IMR-90 (cell line): ENCODE measurements around the gene C6orf136. TPM values are rescaled to one million over a fixed set of nuclear protein-coding genes. Genes with fewer than 3 reads are reported as not detected.

Source experiments
- ATAC-seq: fragments of 200-7000 bp; cut with Tn5 transposase; 2 replicates; pipeline ENCODE4 v1.9.1; 2020; ENCODE audit warnings: low read depth, mild to moderate bottlenecking, moderate library complexity
- BruUV-seq: library from RNA; stranded (reverse); fragments of 400-500 nt; replicated peaks from 2 replicates; lab custom pipeline; 2021; lab: Mats Ljungman, UMichigan
- CTCF ChIA-PET: fragments of 300-600 bp; formaldehyde crosslinking; extraction: SDS; loops from one replicate; lab custom pipeline; 2021; ENCODE audit warnings: antibody characterized with exemption; lab: Yijun Ruan, JAX
- POLR2A ChIA-PET: fragments of 300-600 bp; sonication (Branson Sonifier 250); formaldehyde crosslinking; loops from one replicate; lab custom pipeline; 2022; ENCODE audit warnings: antibody characterized with exemption; ENCODE audit not compliant: unreplicated experiment; lab: Charles Lee
- DNase-seq: peaks from one replicate; pipeline ENCODE4 v3.0.0; 2013
- H2AFZ ChIP-seq: replicated peaks from 2 replicates; pipeline ENCODE3; 2013; ENCODE audit warnings: low read length, mild to moderate bottlenecking; ENCODE audit not compliant: poor library complexity
- H2AK5ac ChIP-seq: 2 replicates; pipeline ENCODE4 v1.6.1; 2013; ENCODE audit warnings: low read depth, low read length, inconsistent platforms
- H2AK9ac ChIP-seq: replicated peaks from 2 replicates; pipeline ENCODE3; 2013; ENCODE audit warnings: mild to moderate bottlenecking, low read depth, low read length, moderate library complexity; ENCODE audit not compliant: poor library complexity
- H2BK120ac ChIP-seq: 2 replicates; pipeline ENCODE4 v1.6.1; 2013; ENCODE audit warnings: low read depth, low read length, inconsistent platforms
- H2BK15ac ChIP-seq: 3 replicates; pipeline ENCODE4 v1.6.1; 2013; ENCODE audit warnings: low read depth, low read length, inconsistent platforms
- H2BK20ac ChIP-seq: 2 replicates; pipeline ENCODE4 v1.6.1; 2013; ENCODE audit warnings: low read depth, mild to moderate bottlenecking, inconsistent platforms, low read length, moderate library complexity
- H2BK5ac ChIP-seq: 2 replicates; pipeline ENCODE4 v1.6.1; 2013; ENCODE audit warnings: mild to moderate bottlenecking, low read depth, low read length, inconsistent platforms; ENCODE audit not compliant: poor library complexity, severe bottlenecking
- H3K14ac ChIP-seq: replicated peaks from 2 replicates; pipeline ENCODE4 v1.6.1; 2013; ENCODE audit warnings: low read depth, low read length, inconsistent platforms
- H3K18ac ChIP-seq: 2 replicates; pipeline ENCODE4 v1.6.1; 2013; ENCODE audit warnings: low read depth, low read length, control low read depth
- H3K23ac ChIP-seq: 2 replicates; pipeline ENCODE4 v1.6.1; 2013; ENCODE audit warnings: low read depth, low read length, inconsistent platforms
- H3K27ac ChIP-seq: 2 replicates; pipeline ENCODE4 v1.5.1; 2013; ENCODE audit warnings: mild to moderate bottlenecking, control low read depth, low read length; ENCODE audit not compliant: insufficient read depth
- H3K27me3 ChIP-seq: 2 replicates; pipeline ENCODE4 v1.6.1; 2013; ENCODE audit warnings: low read length; ENCODE audit not compliant: control insufficient read depth, insufficient read depth
- H3K36me3 ChIP-seq: 2 replicates; pipeline ENCODE4 v1.6.1; 2013; ENCODE audit warnings: low read length, mixed read lengths; ENCODE audit not compliant: control insufficient read depth, insufficient read depth
- H3K4ac ChIP-seq: 2 replicates; pipeline ENCODE4 v1.6.1; 2013; ENCODE audit warnings: low read depth, low read length, inconsistent platforms
- H3K4me1 ChIP-seq: 2 replicates; pipeline ENCODE4 v1.6.1; 2013; ENCODE audit warnings: low read length, mixed read lengths; ENCODE audit not compliant: control insufficient read depth, insufficient read depth
- H3K4me2 ChIP-seq: 2 replicates; pipeline ENCODE4 v1.6.1; 2013; ENCODE audit warnings: low read depth, mild to moderate bottlenecking, control low read depth, low read length, moderate library complexity
- H3K4me3 ChIP-seq: 2 replicates; pipeline ENCODE4 v1.5.1; 2013; ENCODE audit warnings: low read depth, mild to moderate bottlenecking, control low read depth, low read length, moderate library complexity; ENCODE audit not compliant: insufficient read depth
- H3K56ac ChIP-seq: 2 replicates; pipeline ENCODE4 v1.6.1; 2013; ENCODE audit warnings: low read length, inconsistent platforms; ENCODE audit not compliant: insufficient read depth; ENCODE audit errors: extremely low read depth
- H3K79me1 ChIP-seq, 2 experiments: 2 replicates each; pipeline ENCODE4 v1.6.1; 2013; ENCODE audit warnings: low read length in 2 of 2, inconsistent platforms in 1 of 2, low read depth in 1 of 2
- H3K9ac ChIP-seq: 2 replicates; pipeline ENCODE4 v1.6.1; 2013; ENCODE audit warnings: low read depth, low read length, control low read depth
- H3K9me1 ChIP-seq: 2 replicates; pipeline ENCODE4 v1.6.1; 2013; ENCODE audit warnings: low read length, inconsistent platforms; ENCODE audit not compliant: insufficient read depth
- H3K9me3 ChIP-seq: 2 replicates; pipeline ENCODE4 v1.6.1; 2013; ENCODE audit warnings: low read length; ENCODE audit not compliant: control insufficient read depth, insufficient read depth
- H4K20me1 ChIP-seq: 2 replicates; pipeline ENCODE4 v1.6.1; 2013; ENCODE audit warnings: low read length, inconsistent platforms; ENCODE audit not compliant: insufficient read depth
- H4K5ac ChIP-seq: 2 replicates; pipeline ENCODE4 v1.6.1; 2013; ENCODE audit warnings: mild to moderate bottlenecking, low read depth, low read length, control low read depth
- H4K8ac ChIP-seq, 2 experiments: 2 replicates each; pipeline ENCODE4 v1.6.1; 2013; ENCODE audit warnings: low read depth in 2 of 2, low read length in 2 of 2, control low read depth in 1 of 2, inconsistent platforms in 1 of 2
- H4K91ac ChIP-seq: 2 replicates; pipeline ENCODE4 v1.6.1; 2013; ENCODE audit warnings: low read depth, low read length, inconsistent platforms; ENCODE audit not compliant: insufficient read depth
- BHLHE40 ChIP-seq: fragments of 150-350 bp; IDR thresholded peaks from 2 replicates; pipeline ENCODE4 v1.6.1; 2016; ENCODE audit warnings: mild to moderate bottlenecking, low read depth, low read length
- CEBPB ChIP-seq: IDR thresholded peaks from 2 replicates; pipeline ENCODE4 v1.6.1; 2012; ENCODE audit warnings: low read depth, low read length, improper control_type of control experiment
- CHD1 ChIP-seq: IDR thresholded peaks from 2 replicates; pipeline ENCODE4 v1.6.1; 2012; ENCODE audit warnings: low read depth, low read length, improper control_type of control experiment
- CTCF ChIP-seq: conservative IDR thresholded peaks from 2 replicates; pipeline ENCODE4 v1.5.1; 2012; ENCODE audit warnings: mild to moderate bottlenecking, low read depth, low read length, improper control_type of control experiment
- ELK1 ChIP-seq: fragments of 150-350 bp; IDR thresholded peaks from 2 replicates; pipeline ENCODE4 v1.6.1; 2016; ENCODE audit warnings: low read depth, mild to moderate bottlenecking, low read length, moderate library complexity, borderline replicate concordance
- FOS ChIP-seq: fragments of 150-350 bp; IDR thresholded peaks from 2 replicates; pipeline ENCODE4 v1.6.1; 2016; ENCODE audit warnings: low read depth, low read length
- MAFK ChIP-seq: IDR thresholded peaks from 2 replicates; pipeline ENCODE4 v1.6.1; 2012; ENCODE audit warnings: low read depth, low read length, improper control_type of control experiment
- MAZ ChIP-seq: IDR thresholded peaks from 2 replicates; pipeline ENCODE4 v1.6.1; 2012; ENCODE audit warnings: low read depth, mild to moderate bottlenecking, low read length, improper control_type of control experiment, moderate library complexity, borderline replicate concordance
- MXI1 ChIP-seq: IDR thresholded peaks from 2 replicates; pipeline ENCODE4 v1.6.1; 2012; ENCODE audit warnings: low read depth, mild to moderate bottlenecking, low read length, moderate library complexity, borderline replicate concordance
- NFE2L2 ChIP-seq: fragments of 150-350 bp; IDR thresholded peaks from 2 replicates; pipeline ENCODE4 v1.6.1; 2016; ENCODE audit warnings: low read depth, mild to moderate bottlenecking, low read length
- POLR2A ChIP-seq: IDR thresholded peaks from 2 replicates; pipeline ENCODE4 v1.6.1; 2012; ENCODE audit warnings: mild to moderate bottlenecking, low read depth, low read length
- RAD21 ChIP-seq: IDR thresholded peaks from 2 replicates; pipeline ENCODE4 v1.6.1; 2012; ENCODE audit warnings: low read length, improper control_type of control experiment
- RCOR1 ChIP-seq: IDR thresholded peaks from 2 replicates; pipeline ENCODE4 v1.6.1; 2012; ENCODE audit warnings: mild to moderate bottlenecking, low read length, improper control_type of control experiment; ENCODE audit not compliant: insufficient replicate concordance
- RFX5 ChIP-seq: IDR thresholded peaks from 2 replicates; pipeline ENCODE4 v1.8.0; 2012; ENCODE audit warnings: low read depth, mild to moderate bottlenecking, low read length, moderate library complexity
- SMC3 ChIP-seq: fragments of 150-350 bp; IDR thresholded peaks from 2 replicates; pipeline ENCODE4 v1.6.1; 2016; ENCODE audit warnings: low read depth, mild to moderate bottlenecking, antibody characterized with exemption, low read length, moderate library complexity
- USF2 ChIP-seq: fragments of 150-350 bp; IDR thresholded peaks from 2 replicates; pipeline ENCODE4 v1.6.1; 2017; ENCODE audit warnings: mild to moderate bottlenecking, antibody characterized with exemption, low read length, low read depth
- WGBS, 2 experiments: methylation state at CpG; one replicate each; pipeline versions ENCODE4 v1.1.5 to v1.1.7; 2013; ENCODE audit warnings: missing lambda C conversion rate in 2 of 2; ENCODE audit not compliant: insufficient read length in 1 of 2; ENCODE audit errors: extremely low coverage in 2 of 2; 5-methylcytosine and 5-hydroxymethylcytosine counted together
- dilution Hi-C: fragments of 300-500 bp; cut with HindIII; formaldehyde crosslinking; loops from one replicate; pipeline ENCODE4 v1.14.3; 2018; ENCODE audit warnings: low sequenced_read_pairs; ENCODE audit not compliant: unreplicated experiment
- in situ Hi-C: fragments of 300-500 bp; cut with MboI; formaldehyde crosslinking; loops from 3 replicates; pipeline ENCODE4 v1.14.3; 2019; ENCODE audit warnings: low sequenced_read_pairs, inconsistent platforms, mixed read lengths
- intact Hi-C: fragments of 100-400 bp; cut with micrococcal nuclease; formaldehyde crosslinking; loops from 2 replicates; pipeline ENCODE4 v1.10.0; 2022
- polyA plus RNA-seq, 3 experiments: library from polyadenylated mRNA; depleted of rRNA; stranded (reverse); fragments of >200 nt; gene quantifications; 2 replicates each; pipeline ENCODE4 v1.2.3, GENCODE V29; 2012; ENCODE audit warnings: low replicate concordance in 1 of 3
- total RNA-seq: library from RNA; depleted of rRNA; stranded (reverse); fragments of >200 nt; gene quantifications from 2 replicates; pipeline ENCODE4 v1.2.3, GENCODE V29; 2012

C6orf136 gene
- total and polyA plus RNA-seq, 2 of the 4 experiments (the other 2 are of a cell fraction) = 1.1 to 11.7 TPM

- Histone ChIP-seq H3K9me1 (peaks cover 8% of the 10 kb centered on the region; the same call in 1 of the 2 replicates), H3K36me3 (peaks cover 44% of the 10 kb centered on the region)
- in situ Hi-C loops = no loop called here
Measured at GRCh38 chr6:30625511-30625910, 21.4 kb upstream of the C6orf136 start.

More at GRCh38 chr6:30625511-30625910, 21.4 kb upstream of the C6orf136 start:
- H2BK5ac ChIP-seq = no peak overlapping the region
- no peak overlapping the region for H2BK15ac ChIP-seq
- no peaks in the 10 kb centered on the region for H3K9me3 ChIP-seq
- no peak overlapping the region for H3K27ac ChIP-seq
- peaks cover 5% of the 10 kb centered on the region for H3K4me1 ChIP-seq
- H3K14ac ChIP-seq = no peak overlapping the region
- CTCF ChIA-PET = no interaction called here
- DNase-seq = no peak
- H4K20me1 ChIP-seq = no peaks in the 10 kb centered on the region; the same call in 1 of the 2 replicates
- intact Hi-C loops (no loop called here), dilution Hi-C loops (no loop called here)
- no peaks in the 10 kb centered on the region for H3K27me3 ChIP-seq
- no TSS peak for BruUV-seq
- no peak overlapping the region for H2BK120ac ChIP-seq
- H3K56ac ChIP-seq = no peak overlapping the region
- H3K9ac ChIP-seq = no peak overlapping the region
- H4K5ac ChIP-seq = no peak overlapping the region
- WGBS, 2 experiments = no CpG with 5 or more reads among the region's 8 CpGs
- H3K23ac ChIP-seq = no peak overlapping the region
- POLR2A ChIA-PET = interaction anchor here (0.5 to 1.4 kb wide), 2 partner anchors 8 to 13 kb away, joined by 3 to 4 read pairs; partner anchors contain the start of genes MRPS18B and PPP1R10
- H2AK5ac ChIP-seq = no peak overlapping the region
- H3K18ac ChIP-seq = no peak overlapping the region
- H4K91ac ChIP-seq = no peak overlapping the region
- H2AFZ ChIP-seq = no peak overlapping the region
- ATAC-seq = no peak
- no peak overlapping the region for H2AK9ac ChIP-seq
- H2BK20ac ChIP-seq = no peak overlapping the region
- no peak overlapping the region for H3K4me2 ChIP-seq
- H3K4me3 ChIP-seq = no peak overlapping the region
- no peak overlapping the region for H3K4ac ChIP-seq
- TF ChIP-seq BHLHE40 (no peak), CTCF (no peak), MXI1 (no peak), FOS (no peak), USF2 (no peak), CEBPB (no peak), POLR2A (no peak), MAFK (no peak), NFE2L2 (no peak), ELK1 (no peak), SMC3 (no peak), RAD21 (no peak), CHD1 (no peak), RCOR1 (no peak), RFX5 (no peak), MAZ (no peak)
- peaks cover 20 to 31% of the 10 kb centered on the region in 2 experiments for H3K79me1 ChIP-seq
- no peak overlapping the region for H4K8ac ChIP-seq
